Measurements from ENCODE around the gene NUP42. TPM values are rescaled to one million over a fixed set of nuclear protein-coding genes. Genes with fewer than 3 reads are reported as not detected.

Gene NUP42
- total RNA-seq, 1 experiment from 2014 or later: 41.3 TPM

GRCh38 chr7:23249486-23249885 is 67.6 kb downstream of the NUP42 start:
- no peaks in the 10 kb centered on the region for H3K27me3 Mint-ChIP-seq (ENCODE audit: insufficient read depth, unreplicated experiment)
- CTCF ChIA-PET: interaction anchor here (0.6 to 1.6 kb wide), 2 partner anchors 67 to 68 kb away, joined by 3 read pairs; no protein-coding TSS in a partner anchor
- no peak for DNase-seq (ENCODE audit: unreplicated experiment)
- peaks cover 8% of the 10 kb centered on the region for H3K4me1 Mint-ChIP-seq (ENCODE audit: insufficient read depth, unreplicated experiment)
- no peaks in the 10 kb centered on the region for H3K36me3 Mint-ChIP-seq (ENCODE audit: insufficient read depth, unreplicated experiment)
- POLR2A ChIA-PET: no interaction called here
- no peak overlapping the region for H3K4me3 Mint-ChIP-seq (ENCODE audit: unreplicated experiment)
- intact Hi-C loops (cut with micrococcal nuclease): no loop called here
- BruUV-seq (replicated peaks): no TSS peak
- no peak for TF ChIP-seq CTCF (IDR thresholded peaks at IDR 0.05; ENCODE audit: unreplicated experiment)
- H3K27ac Mint-ChIP-seq (ENCODE audit: low read depth, unreplicated experiment): no peak overlapping the region
- H3K9me3 Mint-ChIP-seq (ENCODE audit: unreplicated experiment): peaks cover 10% of the 10 kb centered on the region

Other genes with a start within 250 kb of the NUP42 start
- gene HYCC1, start 167.9 kb upstream of the NUP42 start, total RNA-seq (2022): 48.9 and 49.1 TPM in 2 replicates
- 17.9 and 19.1 TPM in 2 replicates for gene KLHL7, start 76.3 kb upstream of the NUP42 start, total RNA-seq (2022)
- 1.1 and 1.6 TPM in 2 replicates for gene GPNMB, start 64.7 kb downstream of the NUP42 start, total RNA-seq (2022)
- gene MALSU1, start 117.3 kb downstream of the NUP42 start, total RNA-seq (2022): 64.8 and 78.3 TPM in 2 replicates

All from MCF 10A (cell line).